GM19025 (cell line): ENCODE measurements around the gene FFAR3.

Source experiments
- ATAC-seq: cut with Tn5 transposase; IDR thresholded peaks from one replicate; pipeline ENCODE4 v1.9.1; 2021; ENCODE audit warnings: mild to moderate bottlenecking, low read depth, moderate library complexity; ENCODE audit not compliant: unreplicated experiment

Gene FFAR3

GRCh38 chr19:35357867-35358573, at the start of gene FFAR3:
FFAR3 (plus strand) TSS chr19:35358460; CDS start chr19:35358891, 431 bp downstream.
- no peak for ATAC-seq

GRCh38 chr19:35308910-35309309, 49.4 kb upstream of the FFAR3 start:
- no peak for ATAC-seq

- ATAC-seq, result no peak
Observed at GRCh38 chr19:35309481-35310279, 48.6 kb upstream of the FFAR3 start.

GRCh38 chr19:35310331-35310730, 47.9 kb upstream of the FFAR3 start:
- no peak for ATAC-seq

GRCh38 chr19:35310811-35311465, 47.3 kb upstream of the FFAR3 start:
- no peak for ATAC-seq

GRCh38 chr19:35311901-35312665, 46.2 kb upstream of the FFAR3 start:
- ATAC-seq, result no peak

GRCh38 chr19:35313587-35313986, 44.7 kb upstream of the FFAR3 start:
- no peak for ATAC-seq

GRCh38 chr19:35314031-35314430, 44.2 kb upstream of the FFAR3 start:
- ATAC-seq, result no peak

GRCh38 chr19:35314858-35315470, 43.3 kb upstream of the FFAR3 start:
- ATAC-seq, result no peak

GRCh38 chr19:35315883-35316282, 42.4 kb upstream of the FFAR3 start:
- ATAC-seq, result no peak

- ATAC-seq, result no peak
Observed at GRCh38 chr19:35316560-35316959, 41.7 kb upstream of the FFAR3 start.

- ATAC-seq, result no peak
Observed at GRCh38 chr19:35317464-35318043, 40.7 kb upstream of the FFAR3 start.

GRCh38 chr19:35318679-35319448, 39.4 kb upstream of the FFAR3 start:
- ATAC-seq, result no peak

GRCh38 chr19:35320065-35320713, 38.1 kb upstream of the FFAR3 start:
- no peak for ATAC-seq

GRCh38 chr19:35321291-35321690, 37.0 kb upstream of the FFAR3 start:
- no peak for ATAC-seq

GRCh38 chr19:35322014-35322413, 36.2 kb upstream of the FFAR3 start:
- ATAC-seq, result no peak

GRCh38 chr19:35327642-35328041, 30.6 kb upstream of the FFAR3 start:
- no peak for ATAC-seq

- ATAC-seq, result no peak
Observed at GRCh38 chr19:35328851-35329285, 29.4 kb upstream of the FFAR3 start, which contains the start of gene CD22. CD22 (plus strand) TSS chr19:35329187; CDS start chr19:35332041, 2,854 bp downstream.
